ENCODE measurements around the gene MLXIP.

- TF ChIP-seq POLR2AphosphoS5 (IDR thresholded peaks at IDR 0.05; ENCODE audit: borderline replicate concordance, low read depth, low read length) (no peak), EZH2 (IDR thresholded peaks at IDR 0.05) (no peak), FOXP2 (optimal IDR thresholded peaks at IDR 0.05; ENCODE audit: control extremely low read depth, extremely low read length, insufficient read depth) (no peak)
These were observed 32.6 kb downstream of the MLXIP start for GRCh38 chr12:122111089-122111641.

Data from SK-N-MC (cell line).